ENCODE measurements around the gene TXNRD3.

The TXNRD3 gene

GRCh38 chr3:126671521-126671920 is 16.6 kb upstream of the TXNRD3 start:
- no peak for DNase-seq

GRCh38 chr3:126668450-126669401 is 13.8 kb upstream of the TXNRD3 start:
- DNase-seq = no peak

GRCh38 chr3:126667631-126668449 is 12.9 kb upstream of the TXNRD3 start:
- no peak for DNase-seq

GRCh38 chr3:126666658-126667528 is 12.0 kb upstream of the TXNRD3 start:
- DNase-seq = no peak

- DNase-seq = no peak
Observed at GRCh38 chr3:126665959-126666657, 11.2 kb upstream of the TXNRD3 start.

GRCh38 chr3:126665221-126665936 is 10.5 kb upstream of the TXNRD3 start:
- no peak for DNase-seq

- DNase-seq = no peak
Observed at GRCh38 chr3:126664591-126665214, 9.8 kb upstream of the TXNRD3 start.

- no peak for DNase-seq
Observed at GRCh38 chr3:126663750-126664149, 8.8 kb upstream of the TXNRD3 start.

- DNase-seq = no peak
Observed at GRCh38 chr3:126663257-126663656, 8.3 kb upstream of the TXNRD3 start.

- no peak for DNase-seq
Observed at GRCh38 chr3:126661532-126662364, 6.8 kb upstream of the TXNRD3 start.

- DNase-seq = no peak
Observed at GRCh38 chr3:126659915-126660886, 5.3 kb upstream of the TXNRD3 start.

- no peak for DNase-seq
Observed at GRCh38 chr3:126658584-126658983, 3.7 kb upstream of the TXNRD3 start.

GRCh38 chr3:126657901-126658300 is 3.0 kb upstream of the TXNRD3 start:
- DNase-seq = no peak

GRCh38 chr3:126656371-126657134 is 1.6 kb upstream of the TXNRD3 start:
- no peak for DNase-seq

GRCh38 chr3:126655887-126656286 is 963 bp upstream of the TXNRD3 start:
- DNase-seq = no peak

GRCh38 chr3:126649556-126650092 is 5.3 kb downstream of the TXNRD3 start:
- DNase-seq = no peak

GRCh38 chr3:126646674-126647073 is 8.2 kb downstream of the TXNRD3 start:
- no peak for DNase-seq

- no peak for DNase-seq
Observed at GRCh38 chr3:126644615-126645014, 10.3 kb downstream of the TXNRD3 start.

Measured in NCI-H1436 treated with DMSO at 0.1 percent for 48 hours (cell line).